Measurements from ENCODE around the gene DLG1. TPM values are rescaled to one million over a fixed set of nuclear protein-coding genes. Genes with fewer than 3 reads are reported as not detected.

The DLG1 gene
- total and polyA plus RNA-seq, 8 donors: 17.9 to 173 (median 92.9) TPM

- no peak overlapping the region for H3K4me3 ChIP-seq
- H3K27me3 ChIP-seq: no peaks in the 10 kb centered on the region
- DNase-seq: no peak
- WGBS, 5 donors: 19 to 45% (median 37%) methylated on average over 3 of the region's 3 CpGs
- intact Hi-C loops (cut with DNase I; ENCODE audit: low total_unique reads): loop anchor here (10.0 kb wide), 1 partner anchor 185 kb away; no protein-coding TSS in a partner anchor
- peaks cover 0 to 8% (median 7%) of the 10 kb centered on the region in 4 donors for H3K36me3 ChIP-seq
- no peak overlapping the region for H3K27ac ChIP-seq
- no peaks in the 10 kb centered on the region for H3K9me3 ChIP-seq
- peaks cover 0 to 22% (median 10%) of the 10 kb centered on the region in 4 donors for H3K4me1 ChIP-seq
- TF ChIP-seq POLR2AphosphoS5 (IDR thresholded peaks at IDR 0.05) (no peak), POLR2A (IDR thresholded peaks at IDR 0.05) (no peak), CTCF (IDR thresholded peaks at IDR 0.05) (no peak), EP300 (IDR thresholded peaks at IDR 0.05) (no peak)
Measured at GRCh38 chr3:197189623-197190022, 108.8 kb downstream of the DLG1 start.

GRCh38 chr3:197188963-197189362 lies 109.4 kb downstream of the DLG1 start:
- no peak for TF ChIP-seq POLR2A (IDR thresholded peaks at IDR 0.05)
- no peak for TF ChIP-seq POLR2AphosphoS5 (IDR thresholded peaks at IDR 0.05)
- peaks cover 0 to 25% (median 10%) of the 10 kb centered on the region in 4 donors for H3K4me1 ChIP-seq
- DNase-seq: no peak
- WGBS, 5 donors: 41 to 56% (median 55%) methylated on average over 3 of the region's 3 CpGs
- no peak overlapping the region for H3K27ac ChIP-seq
- H3K36me3 ChIP-seq: peaks cover 0 to 7% (median 7%) of the 10 kb centered on the region in 4 donors
- H3K4me3 ChIP-seq: no peak overlapping the region
- H3K9me3 ChIP-seq: no peaks in the 10 kb centered on the region
- no peaks in the 10 kb centered on the region for H3K27me3 ChIP-seq
- intact Hi-C loops (cut with DNase I; ENCODE audit: low total_unique reads): loop anchor here (10.0 kb wide), 1 partner anchor 184 kb away; no protein-coding TSS in a partner anchor

GRCh38 chr3:197186887-197187588 lies 111.4 kb downstream of the DLG1 start:
- no peak overlapping the region for H3K27ac ChIP-seq
- H3K9me3 ChIP-seq: no peaks in the 10 kb centered on the region
- WGBS, 5 donors: 71 to 83% (median 74%) methylated on average over 1 of the region's 1 CpG
- H3K27me3 ChIP-seq: no peaks in the 10 kb centered on the region
- H3K36me3 ChIP-seq: no peaks in the 10 kb centered on the region
- TF ChIP-seq POLR2AphosphoS5 (IDR thresholded peaks at IDR 0.05) (no peak), CTCF (IDR thresholded peaks at IDR 0.05) (peak in 5 of 7 experiments; percentile 60 to 87 (median 71)), POLR2A (IDR thresholded peaks at IDR 0.05) (no peak), EP300 (IDR thresholded peaks at IDR 0.05) (no peak)
- H3K4me3 ChIP-seq: no peak overlapping the region
- peak in 1 of 2 donors; percentile 82 for DNase-seq
- H3K4me1 ChIP-seq: peaks cover 0 to 29% (median 13%) of the 10 kb centered on the region in 4 donors
- intact Hi-C loops (cut with DNase I; ENCODE audit: low total_unique reads): loop anchor here (10.0 kb wide), 1 partner anchor 182 kb away; no protein-coding TSS in a partner anchor

- no peak for TF ChIP-seq EP300 (IDR thresholded peaks at IDR 0.05)
- TF ChIP-seq CTCF (IDR thresholded peaks at IDR 0.05): no peak
- no peak for TF ChIP-seq POLR2A (IDR thresholded peaks at IDR 0.05)
- TF ChIP-seq POLR2AphosphoS5 (IDR thresholded peaks at IDR 0.05): no peak
- WGBS, 5 donors: 80 to 87% (median 84%) methylated on average over 9 of the region's 9 CpGs
- intact Hi-C loops (cut with DNase I; ENCODE audit: low total_unique reads): loop anchor here (10.0 kb wide), 1 partner anchor 179 kb away; no protein-coding TSS in a partner anchor
- Histone ChIP-seq H3K4me1 (peaks cover 0 to 44% (median 16%) of the 10 kb centered on the region in 4 donors), H3K4me3 (no peak overlapping the region), H3K27ac (no peak overlapping the region), H3K9me3 (no peaks in the 10 kb centered on the region), H3K36me3 (no peaks in the 10 kb centered on the region), H3K27me3 (no peaks in the 10 kb centered on the region)
- DNase-seq: peak in 1 of 2 donors; percentile 23
Measured at GRCh38 chr3:197183582-197183981, 114.8 kb downstream of the DLG1 start.

Data from stomach (tissue), 9 donors.